Tibial nerve (tissue), 4 donors: Measurements from ENCODE around the gene DUSP1. TPM values are rescaled to one million over a fixed set of nuclear protein-coding genes. Genes with fewer than 3 reads are reported as not detected.

ENCODE experiments used
- DNase-seq, 2 donors: peaks; one replicate each; pipeline ENCODE4 v3.0.0-alpha.2; 2019; ENCODE audit warnings: low spot score in 2 of 2
- H3K27ac ChIP-seq, 4 donors: fragments of 200-600 bp; sonication (generic) in 3 of 4; one replicate each; pipeline ENCODE4 v1.5.1; 2017 to 2019; ENCODE audit warnings: mild to moderate bottlenecking in 1 of 4
- H3K27me3 ChIP-seq, 2 donors: fragments of 200-600 bp; sonication (generic) in 1 of 2; one replicate each; pipeline versions ENCODE4 v1.5.1 to v1.6.0; 2017 to 2019
- H3K36me3 ChIP-seq, 3 donors: fragments of 200-600 bp; sonication (generic); one replicate each; pipeline ENCODE4 v1.5.1; 2018 to 2019
- H3K4me1 ChIP-seq, 4 donors: fragments of 200-600 bp; sonication (generic) in 3 of 4; one replicate each; pipeline ENCODE4 v1.5.1; 2017 to 2019
- H3K4me3 ChIP-seq, 4 donors: fragments of 200-600 bp; sonication (generic) in 3 of 4; one replicate each; pipeline ENCODE4 v1.5.1; 2017 to 2019; ENCODE audit warnings: mild to moderate bottlenecking in 1 of 4, moderate library complexity in 1 of 4
- H3K9me3 ChIP-seq, 4 donors: fragments of 200-600 bp; sonication (generic) in 3 of 4; one replicate each; pipeline ENCODE4 v1.5.1; 2017 to 2019
- EP300 ChIP-seq, 2 donors: sonication (generic); formaldehyde crosslinking; IDR thresholded peaks; one replicate each; pipeline ENCODE4 v1.6.1; 2017; ENCODE audit warnings: antibody characterized with exemption in 2 of 2, mild to moderate bottlenecking in 1 of 2
- POLR2A ChIP-seq, 2 donors: fragments of 450-650 bp; IDR thresholded peaks; one replicate each; pipeline ENCODE4 v1.6.1; 2017; ENCODE audit warnings: antibody characterized with exemption in 2 of 2, mild to moderate bottlenecking in 2 of 2, moderate library complexity in 2 of 2
- WGBS, 2 donors: methylation state at CpG; one replicate each; pipeline ENCODE4 v1.1.5; 2018; 5-methylcytosine and 5-hydroxymethylcytosine counted together
- total RNA-seq, 4 donors: library from RNA; depleted of rRNA; stranded (reverse); fragments of >200 nt; gene quantifications; one replicate each; pipeline ENCODE4 v1.1.0, GENCODE V29; 2016
- TF ChIP-seq, protein P1 (sequence below), 5 experiments: fragments of 200-600 bp in 3 of 5; fragments of 450-650 bp in 2 of 5; sonication (generic) in 3 of 5; IDR thresholded peaks; one replicate each; pipeline ENCODE4 v1.5.1; 2016 to 2019; ENCODE audit warnings: antibody characterized with exemption in 5 of 5, mild to moderate bottlenecking in 3 of 5, moderate library complexity in 2 of 5

Gene DUSP1
- total RNA-seq, 4 donors from 2014 or later, result 1,787 to 2,412 (median 1,885) TPM

- Histone ChIP-seq H3K36me3 (no peaks in the 10 kb centered on the region), H3K4me3 (no peak overlapping the region), H3K27ac (no peak overlapping the region), H3K9me3 (no peaks in the 10 kb centered on the region), H3K27me3 (no peaks in the 10 kb centered on the region), H3K4me1 (peaks cover 0 to 28% (median 8%) of the 10 kb centered on the region in 4 donors)
- TF ChIP-seq EP300 (IDR thresholded peaks at IDR 0.05), result no peak
- TF ChIP-seq POLR2A (IDR thresholded peaks at IDR 0.05), result no peak
- TF ChIP-seq, protein P1, sequence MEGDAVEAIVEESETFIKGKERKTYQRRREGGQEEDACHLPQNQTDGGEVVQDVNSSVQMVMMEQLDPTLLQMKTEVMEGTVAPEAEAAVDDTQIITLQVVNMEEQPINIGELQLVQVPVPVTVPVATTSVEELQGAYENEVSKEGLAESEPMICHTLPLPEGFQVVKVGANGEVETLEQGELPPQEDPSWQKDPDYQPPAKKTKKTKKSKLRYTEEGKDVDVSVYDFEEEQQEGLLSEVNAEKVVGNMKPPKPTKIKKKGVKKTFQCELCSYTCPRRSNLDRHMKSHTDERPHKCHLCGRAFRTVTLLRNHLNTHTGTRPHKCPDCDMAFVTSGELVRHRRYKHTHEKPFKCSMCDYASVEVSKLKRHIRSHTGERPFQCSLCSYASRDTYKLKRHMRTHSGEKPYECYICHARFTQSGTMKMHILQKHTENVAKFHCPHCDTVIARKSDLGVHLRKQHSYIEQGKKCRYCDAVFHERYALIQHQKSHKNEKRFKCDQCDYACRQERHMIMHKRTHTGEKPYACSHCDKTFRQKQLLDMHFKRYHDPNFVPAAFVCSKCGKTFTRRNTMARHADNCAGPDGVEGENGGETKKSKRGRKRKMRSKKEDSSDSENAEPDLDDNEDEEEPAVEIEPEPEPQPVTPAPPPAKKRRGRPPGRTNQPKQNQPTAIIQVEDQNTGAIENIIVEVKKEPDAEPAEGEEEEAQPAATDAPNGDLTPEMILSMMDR (IDR thresholded peaks at IDR 0.05), result no peak
- no peak for DNase-seq
- 63 to 81% methylated on average over 2 of the region's 2 CpGs for WGBS, 2 donors
These were observed 17.9 kb downstream of the DUSP1 start for GRCh38 chr5:172753101-172753500.

DNA sequence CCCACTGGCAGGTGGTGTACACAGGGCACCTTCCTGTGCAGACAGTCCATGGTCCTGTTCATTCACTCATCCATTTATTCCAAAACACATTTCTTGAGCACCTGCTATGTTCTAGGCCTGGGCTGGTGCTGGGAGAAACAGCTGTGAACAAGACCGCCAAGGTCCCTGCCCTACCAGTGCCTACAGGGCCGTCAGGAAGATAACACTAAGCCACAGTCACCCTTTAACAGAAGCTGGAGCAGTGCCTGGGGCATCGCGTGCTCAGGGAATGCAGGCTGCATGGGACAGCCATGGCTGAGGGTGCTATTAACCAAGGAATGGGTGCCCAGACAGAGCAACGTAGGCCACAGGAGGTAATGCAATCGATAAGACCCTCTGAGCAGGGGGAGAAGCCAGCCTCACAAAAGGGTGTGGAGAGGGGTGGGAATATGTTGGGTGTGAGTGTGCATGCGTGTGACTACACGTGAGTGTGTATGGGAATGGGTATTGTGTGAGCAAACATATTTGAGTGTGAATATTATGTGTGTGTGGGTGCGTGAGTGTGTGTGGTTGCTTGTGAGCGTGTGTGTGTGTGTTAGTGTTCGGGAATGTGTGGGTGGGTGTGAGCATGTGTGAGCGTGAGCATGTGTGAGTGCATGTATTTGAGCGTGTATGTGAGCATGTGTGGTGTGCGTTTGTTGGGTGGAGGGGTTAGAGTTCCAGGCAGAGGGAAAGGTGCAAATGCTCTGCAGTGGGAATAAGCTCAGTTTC, 19.1 kb downstream of the DUSP1 start:
- Histone ChIP-seq H3K4me1 (peaks cover 0 to 28% (median 11%) of the 10 kb centered on the region in 4 donors), H3K4me3 (no peak overlapping the region), H3K27me3 (no peaks in the 10 kb centered on the region), H3K27ac (no peak overlapping the region), H3K36me3 (no peaks in the 10 kb centered on the region), H3K9me3 (peaks cover 0 to 6% (median 0%) of the 10 kb centered on the region in 4 donors)
- TF ChIP-seq POLR2A (IDR thresholded peaks at IDR 0.05) (no peak), EP300 (IDR thresholded peaks at IDR 0.05) (no peak)
- TF ChIP-seq, protein P1 (IDR thresholded peaks at IDR 0.05), result no peak
- DNase-seq, result no peak
- WGBS, 2 donors, result 83 to 85% methylated on average over 14 of the region's 14 CpGs

DNA sequence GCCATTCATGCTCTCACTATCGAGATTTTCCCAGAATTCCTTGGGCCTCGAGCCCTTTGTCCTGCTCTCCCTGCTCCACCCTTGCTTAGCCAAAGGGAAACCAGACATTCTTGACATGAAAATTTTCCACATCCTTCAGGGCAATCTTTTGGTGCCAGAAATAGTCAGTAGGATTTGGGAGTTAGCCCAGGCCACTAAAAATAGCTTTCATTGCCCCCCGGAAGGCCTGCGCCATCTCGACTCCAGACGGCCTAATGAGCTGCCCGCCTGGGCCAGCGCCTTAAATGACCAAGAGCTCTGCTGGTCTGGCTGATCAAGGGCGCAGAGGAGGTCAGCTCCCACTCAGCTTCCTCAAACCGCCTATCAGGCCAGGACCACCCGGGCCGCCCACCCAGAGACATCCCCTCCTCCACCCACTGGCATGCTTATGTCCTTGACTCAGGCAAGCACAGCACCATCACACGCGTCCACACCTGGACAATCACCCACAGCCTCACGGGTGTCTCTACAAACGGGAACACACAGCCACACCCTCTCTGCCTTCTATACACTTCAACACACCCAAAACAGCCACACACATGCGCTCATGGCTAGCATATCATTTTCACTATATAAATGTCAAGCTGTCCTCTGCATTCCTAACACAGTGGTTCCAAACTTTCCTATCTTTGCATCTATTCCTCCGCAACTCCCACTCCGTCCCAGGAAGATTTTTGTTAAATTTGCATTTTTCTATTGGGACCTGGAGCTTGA, 20.9 kb downstream of the DUSP1 start:
- WGBS, 2 donors, result 50% methylated on average over 19 of the region's 19 CpGs

GRCh38 chr5:172749076-172749475, 21.9 kb downstream of the DUSP1 start:
- DNase-seq, result no peak
- no peaks in the 10 kb centered on the region for H3K36me3 ChIP-seq

More for the DNA sequence above, 20.9 kb downstream of the DUSP1 start:
- Histone ChIP-seq H3K36me3 (no peaks in the 10 kb centered on the region), H3K4me1 (peaks cover 0 to 28% (median 11%) of the 10 kb centered on the region in 4 donors), H3K27ac (peak overlapping the region; percentile 16 to 83 (median 70)), H3K27me3 (no peaks in the 10 kb centered on the region), H3K4me3 (no peak overlapping the region), H3K9me3 (peaks cover 0 to 7% (median 0%) of the 10 kb centered on the region in 4 donors)
- TF ChIP-seq POLR2A (IDR thresholded peaks at IDR 0.05) (no peak), EP300 (IDR thresholded peaks at IDR 0.05) (peak; percentile 57 to 84)
- no peak for DNase-seq

GRCh38 chr5:172748341-172748843, 22.6 kb downstream of the DUSP1 start:
- Histone ChIP-seq H3K4me1 (peaks cover 0 to 28% (median 11%) of the 10 kb centered on the region in 4 donors), H3K27me3 (no peaks in the 10 kb centered on the region), H3K36me3 (no peaks in the 10 kb centered on the region), H3K27ac (peak overlapping the region; percentile 16 to 83 (median 70)), H3K4me3 (no peak overlapping the region), H3K9me3 (peaks cover 0 to 7% (median 0%) of the 10 kb centered on the region in 4 donors)
- DNase-seq, result peak in 1 of 2 donors; percentile 49
- 17 to 42% methylated on average over 15 to 16 of the region's 36 CpGs for WGBS, 2 donors
- TF ChIP-seq, protein P1 (IDR thresholded peaks at IDR 0.05), result no peak
- TF ChIP-seq POLR2A (IDR thresholded peaks at IDR 0.05) (peak in 1 of 2 donors; percentile 21), EP300 (IDR thresholded peaks at IDR 0.05) (peak; percentile 82 to 92)

More at GRCh38 chr5:172749076-172749475, 21.9 kb downstream of the DUSP1 start:
- H3K4me3 ChIP-seq, result no peak overlapping the region
- peaks cover 0 to 7% (median 0%) of the 10 kb centered on the region in 4 donors for H3K9me3 ChIP-seq
- WGBS, 2 donors, result 97 to 99% methylated on average over 7 of the region's 7 CpGs
- H3K4me1 ChIP-seq, result peaks cover 0 to 28% (median 11%) of the 10 kb centered on the region in 4 donors
- no peaks in the 10 kb centered on the region for H3K27me3 ChIP-seq
- H3K27ac ChIP-seq, result peak overlapping the region; percentile 16 to 83 (median 70)
- no peak for TF ChIP-seq EP300 (IDR thresholded peaks at IDR 0.05)
- no peak for TF ChIP-seq POLR2A (IDR thresholded peaks at IDR 0.05)
- TF ChIP-seq, protein P1 (IDR thresholded peaks at IDR 0.05), result no peak
